OCI-M2 (cell line): ENCODE measurements around the gene CACNA2D2.
"Not testable (repeated sequence)": the region's sequence is repeated elsewhere in the genome, so short reads cannot be mapped to it uniquely, and the experiment has no call there.

Experiments used
- DNase-seq: peaks from one replicate; lab custom pipeline; 2025; ENCODE audit not compliant: unreplicated experiment; lab: John Stamatoyannopoulos, UW

The CACNA2D2 gene

GRCh38 chr3:50530001-50530970, 26.9 kb upstream of the CACNA2D2 start:
- no peak for DNase-seq

- no peak for DNase-seq
Measured at GRCh38 chr3:50525987-50526386, 22.6 kb upstream of the CACNA2D2 start.

- DNase-seq: no peak
Measured at GRCh38 chr3:50525191-50525910, 21.9 kb upstream of the CACNA2D2 start.

- no peak for DNase-seq
Measured at GRCh38 chr3:50524746-50525145, 21.3 kb upstream of the CACNA2D2 start.

- DNase-seq: no peak
Measured at GRCh38 chr3:50523279-50523811, 19.9 kb upstream of the CACNA2D2 start.

GRCh38 chr3:50521572-50521971, 18.1 kb upstream of the CACNA2D2 start:
- no peak for DNase-seq

- DNase-seq: no peak
Measured at GRCh38 chr3:50520849-50521248, 17.4 kb upstream of the CACNA2D2 start.

GRCh38 chr3:50519471-50520089, 16.1 kb upstream of the CACNA2D2 start:
- DNase-seq: no peak

- no peak for DNase-seq
Measured at GRCh38 chr3:50518436-50518835, 15.0 kb upstream of the CACNA2D2 start.

- DNase-seq: no peak
Measured at GRCh38 chr3:50517721-50518206, 14.3 kb upstream of the CACNA2D2 start.

- no peak for DNase-seq
Measured at GRCh38 chr3:50516440-50516871, 13.0 kb upstream of the CACNA2D2 start.

GRCh38 chr3:50515565-50516439, 12.4 kb upstream of the CACNA2D2 start:
- no peak for DNase-seq

GRCh38 chr3:50512908-50513307, 9.5 kb upstream of the CACNA2D2 start:
- not testable (repeated sequence) for DNase-seq

- DNase-seq: no peak
Measured at GRCh38 chr3:50512131-50512530, 8.7 kb upstream of the CACNA2D2 start.

- no peak for DNase-seq
Measured at GRCh38 chr3:50510325-50510724, 6.9 kb upstream of the CACNA2D2 start.

- DNase-seq: no peak
Measured at GRCh38 chr3:50509715-50510114, 6.3 kb upstream of the CACNA2D2 start.

- DNase-seq: no peak
Measured at GRCh38 chr3:50508821-50509220, 5.4 kb upstream of the CACNA2D2 start.

GRCh38 chr3:50506169-50506568, 2.7 kb upstream of the CACNA2D2 start:
- no peak for DNase-seq

- no peak for DNase-seq
Measured at GRCh38 chr3:50504681-50505080, 1.2 kb upstream of the CACNA2D2 start.
